PC-3 (cell line): Measurements from ENCODE around the gene SEL1L. TPM values are rescaled to one million over a fixed set of nuclear protein-coding genes. Genes with fewer than 3 reads are reported as not detected.

ENCODE experiments used
- ATAC-seq: fragments of 200-7000 bp; cut with Tn5 transposase; 2 replicates; pipeline ENCODE4 v1.9.1; 2020; ENCODE audit warnings: mild to moderate bottlenecking, moderate library complexity
- Bru-seq: library from RNA; stranded (reverse); fragments of 400-500 nt; gene quantifications from one replicate; lab custom pipeline; 2021; lab: Mats Ljungman, UMichigan
- BruChase-seq, 2 experiments: library from RNA; stranded (reverse); fragments of 400-500 nt; gene quantifications; one replicate each; lab custom pipeline; 2021; lab: Mats Ljungman, UMichigan
- BruUV-seq: library from RNA; stranded (reverse); fragments of 400-500 nt; replicated peaks from 2 replicates; lab custom pipeline; 2021; lab: Mats Ljungman, UMichigan
- CTCF ChIA-PET: fragments of 300-600 bp; sonication (Branson Sonifier 250); formaldehyde crosslinking; loops from one replicate; lab custom pipeline; 2022; ENCODE audit warnings: antibody characterized with exemption; lab: Charles Lee
- POLR2A ChIA-PET: fragments of 300-600 bp; sonication (Branson Sonifier 250); formaldehyde crosslinking; loops from one replicate; lab custom pipeline; 2022; ENCODE audit warnings: antibody characterized with exemption; ENCODE audit not compliant: unreplicated experiment; lab: Charles Lee
- DNase-seq: peaks from one replicate; pipeline ENCODE4 v3.0.0-alpha.2; 2015
- H2AFZ ChIP-seq: fragments of 300-600 bp; sonication (generic); 2 replicates; pipeline ENCODE4 v1.6.0; 2016; ENCODE audit warnings: antibody characterized with exemption, low read length
- H3F3A ChIP-seq: fragments of 300-600 bp; sonication (generic); one replicate; pipeline ENCODE4 v1.6.0; 2017; ENCODE audit warnings: antibody characterized with exemption, low read length, control low read depth, mild to moderate bottlenecking; ENCODE audit not compliant: unreplicated experiment
- H3K27ac ChIP-seq: fragments of 300-600 bp; sonication (generic); 2 replicates; pipeline ENCODE4 v1.5.1; 2016; ENCODE audit warnings: mild to moderate bottlenecking, low read length
- H3K27me3 ChIP-seq: fragments of 300-600 bp; sonication (generic); 2 replicates; pipeline ENCODE4 v1.6.1; 2016; ENCODE audit warnings: low read length, mixed read lengths
- H3K36me3 ChIP-seq: fragments of 300-600 bp; sonication (generic); 2 replicates; pipeline ENCODE4 v1.6.1; 2016; ENCODE audit warnings: low read depth, mixed run types, low read length, mixed read lengths
- H3K4me1 ChIP-seq: fragments of 300-600 bp; sonication (generic); 2 replicates; pipeline ENCODE4 v1.5.1; 2016; ENCODE audit warnings: low read length; ENCODE audit not compliant: insufficient read depth
- H3K4me2 ChIP-seq: fragments of 300-600 bp; sonication (generic); 2 replicates; pipeline ENCODE4 v1.6.0; 2016; ENCODE audit warnings: low read length
- H3K4me3 ChIP-seq: fragments of 300-600 bp; sonication (generic); 2 replicates; pipeline ENCODE4 v1.5.1; 2016; ENCODE audit warnings: mild to moderate bottlenecking, low read length, mixed read lengths
- H3K79me2 ChIP-seq: fragments of 300-600 bp; sonication (generic); 2 replicates; pipeline ENCODE4 v1.6.1; 2017; ENCODE audit warnings: low read length, mixed read lengths
- H3K9ac ChIP-seq: fragments of 300-600 bp; sonication (generic); 2 replicates; pipeline ENCODE4 v1.6.0; 2016; ENCODE audit warnings: mild to moderate bottlenecking, low read length
- H3K9me2 ChIP-seq: fragments of 300-600 bp; sonication (generic); replicated peaks from 2 replicates; pipeline ENCODE4 v1.6.1; 2016; ENCODE audit warnings: mixed run types, low read length, mixed read lengths
- H3K9me3 ChIP-seq: fragments of 300-600 bp; sonication (generic); 2 replicates; pipeline ENCODE4 v1.6.1; 2016; ENCODE audit warnings: low read length, mixed read lengths
- H4K20me1 ChIP-seq: fragments of 300-600 bp; sonication (generic); 2 replicates; pipeline ENCODE4 v1.6.1; 2016; ENCODE audit warnings: low read length, mixed read lengths
- CTCF ChIP-seq: fragments of 300-600 bp; sonication (generic); conservative IDR thresholded peaks from 2 replicates; pipeline ENCODE4 v1.5.1; 2017; ENCODE audit warnings: antibody characterized with exemption, low read depth, mild to moderate bottlenecking, low read length
- EZH2 ChIP-seq: fragments of 300-600 bp; sonication (generic); IDR thresholded peaks from one replicate; pipeline ENCODE4 v1.6.1; 2017; ENCODE audit warnings: antibody characterized with exemption, mild to moderate bottlenecking, low read length; ENCODE audit not compliant: unreplicated experiment
- EZH2phosphoT487 ChIP-seq: fragments of 300-600 bp; sonication (generic); IDR thresholded peaks from 2 replicates; pipeline ENCODE4 v1.6.1; 2018; ENCODE audit warnings: mild to moderate bottlenecking, antibody characterized with exemption, low read length, borderline replicate concordance
- intact Hi-C: fragments of 100-400 bp; cut with micrococcal nuclease; formaldehyde crosslinking; loops from 2 replicates; pipeline ENCODE4 v1.9.0; 2023
- long read RNA-seq: library from polyadenylated mRNA; unstranded; transcript quantifications from one replicate; pipeline ENCODE4 v2.0.0, GENCODE V29; 2021; ENCODE audit not compliant: unreplicated experiment
- total RNA-seq: library from RNA; depleted of rRNA; stranded (reverse); fragments of >200 nt; gene quantifications from 2 replicates; pipeline ENCODE4 v1.2.3, GENCODE V29; 2014; rRNA removed

Gene SEL1L
- total RNA-seq (41.0 and 46.9 TPM in 2 replicates), Bru-seq, nascent RNA (percentile 97 among the genes with signal in this experiment), BruChase-seq, experiment 1, labeled RNA remaining after a 6-hour chase (percentile 95 among the genes with signal in this experiment), BruChase-seq, experiment 2, labeled RNA remaining after a 2-hour chase (percentile 94 among the genes with signal in this experiment)
- long read RNA-seq, full-length matches to known transcripts, result 222 of 304 reads
- long read RNA-seq, partial matches to known transcripts, result 35 of 304 reads
- long read RNA-seq, other reads (novel, unspliced or antisense), result 47 of 304 reads

GRCh38 chr14:81533536-81534343 is at the start of gene SEL1L:
SEL1L (minus strand) TSS chr14:81533853; CDS start chr14:81533744, 109 bp downstream.
- Histone ChIP-seq H3K27ac (no peak within 1 kb of the TSS), H3K4me3 (peak within 1 kb of the TSS; percentile 97), H3K9ac (peak within 1 kb of the TSS; percentile 85), H3K4me2 (peak within 1 kb of the TSS; percentile 96), H3F3A (no peaks in the 10 kb centered on the region), H3K27me3 (no peaks in the 10 kb centered on the region), H3K79me2 (peaks cover 48% of the 10 kb centered on the region), H3K9me3 (no peaks in the 10 kb centered on the region), H4K20me1 (peaks cover 14% of the 10 kb centered on the region), H3K4me1 (peaks cover 17% of the 10 kb centered on the region), H3K9me2 (no peaks in the 10 kb centered on the region), H2AFZ (peak within 1 kb of the TSS; percentile 87), H3K36me3 (no peaks in the 10 kb centered on the region)
- BruUV-seq, result no TSS peak
- intact Hi-C loops, result no loop called here
- TF ChIP-seq EZH2 (no peak), EZH2phosphoT487 (no peak), CTCF (no peak)
- ATAC-seq (peak; percentile 98), DNase-seq (peak; percentile 99)
- ChIA-PET CTCF (no interaction called here), POLR2A (interaction anchor here (0.6 kb wide), 5 partner anchors 21 to 1669 kb away, joined by 3 to 5 read pairs (median 4); no protein-coding TSS in a partner anchor)

- no peak for ATAC-seq
- CTCF ChIA-PET, result no interaction called here
- Histone ChIP-seq H3K4me3 (no peak overlapping the region), H3K27ac (no peak overlapping the region), H3F3A (no peaks in the 10 kb centered on the region), H3K9ac (no peak overlapping the region), H3K79me2 (no peaks in the 10 kb centered on the region), H3K9me2 (no peaks in the 10 kb centered on the region), H3K4me1 (no peaks in the 10 kb centered on the region), H3K36me3 (no peaks in the 10 kb centered on the region), H3K9me3 (no peaks in the 10 kb centered on the region), H3K4me2 (no peak overlapping the region), H3K27me3 (peaks cover 11% of the 10 kb centered on the region), H2AFZ (no peak overlapping the region), H4K20me1 (no peaks in the 10 kb centered on the region)
- intact Hi-C loops, result no loop called here
- no TSS peak for BruUV-seq
- POLR2A ChIA-PET, result no interaction called here
- TF ChIP-seq CTCF (no peak), EZH2phosphoT487 (no peak), EZH2 (no peak)
- no peak for DNase-seq
Observed at GRCh38 chr14:81582420-81582819, 48.8 kb upstream of the SEL1L start.
